ENCODE results near the gene ABCD1.

DNA sequence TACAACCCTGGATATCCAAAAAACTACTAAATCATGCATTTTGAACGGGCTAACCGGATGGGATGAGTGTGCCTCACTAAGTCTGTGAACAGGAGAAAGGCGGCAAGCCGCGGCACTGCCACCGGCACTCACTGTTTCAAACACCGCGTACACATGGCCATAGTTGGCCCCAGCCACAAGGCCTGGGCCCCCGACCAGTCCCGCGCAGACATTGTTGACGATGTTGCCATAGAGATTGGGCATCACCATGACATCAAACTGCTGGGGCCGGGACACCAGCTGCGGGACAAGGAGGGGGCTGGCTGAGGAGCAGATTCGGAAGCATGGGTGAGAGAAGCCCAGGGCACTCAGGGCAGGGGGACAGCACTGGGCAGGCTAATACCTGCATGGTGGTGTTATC, 62.0 kb downstream of the ABCD1 start:
- TF ChIP-seq EP300 (IDR thresholded peaks at IDR 0.05): no peak
- TF ChIP-seq, protein P1, sequence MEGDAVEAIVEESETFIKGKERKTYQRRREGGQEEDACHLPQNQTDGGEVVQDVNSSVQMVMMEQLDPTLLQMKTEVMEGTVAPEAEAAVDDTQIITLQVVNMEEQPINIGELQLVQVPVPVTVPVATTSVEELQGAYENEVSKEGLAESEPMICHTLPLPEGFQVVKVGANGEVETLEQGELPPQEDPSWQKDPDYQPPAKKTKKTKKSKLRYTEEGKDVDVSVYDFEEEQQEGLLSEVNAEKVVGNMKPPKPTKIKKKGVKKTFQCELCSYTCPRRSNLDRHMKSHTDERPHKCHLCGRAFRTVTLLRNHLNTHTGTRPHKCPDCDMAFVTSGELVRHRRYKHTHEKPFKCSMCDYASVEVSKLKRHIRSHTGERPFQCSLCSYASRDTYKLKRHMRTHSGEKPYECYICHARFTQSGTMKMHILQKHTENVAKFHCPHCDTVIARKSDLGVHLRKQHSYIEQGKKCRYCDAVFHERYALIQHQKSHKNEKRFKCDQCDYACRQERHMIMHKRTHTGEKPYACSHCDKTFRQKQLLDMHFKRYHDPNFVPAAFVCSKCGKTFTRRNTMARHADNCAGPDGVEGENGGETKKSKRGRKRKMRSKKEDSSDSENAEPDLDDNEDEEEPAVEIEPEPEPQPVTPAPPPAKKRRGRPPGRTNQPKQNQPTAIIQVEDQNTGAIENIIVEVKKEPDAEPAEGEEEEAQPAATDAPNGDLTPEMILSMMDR (IDR thresholded peaks at IDR 0.05): no peak
- TF ChIP-seq POLR2A (IDR thresholded peaks at IDR 0.05): no peak
- TF ChIP-seq POLR2AphosphoS5 (IDR thresholded peaks at IDR 0.05): no peak
